GM15510 (cell line): ENCODE data around the gene AIF1L.

Experiments used
- POLR2A ChIP-seq: IDR thresholded peaks from 3 replicates; pipeline ENCODE4 v1.6.1; 2011; ENCODE audit warnings: borderline replicate concordance; ENCODE audit not compliant: insufficient read length; ENCODE audit errors: extremely low read depth

AIF1L gene

GRCh38 chr9:131149688-131150053 is 53.3 kb downstream of the AIF1L start:
- no peak for TF ChIP-seq POLR2A

- no peak for TF ChIP-seq POLR2A
Observed at GRCh38 chr9:131153595-131153994, 57.3 kb downstream of the AIF1L start.

GRCh38 chr9:131160416-131161112 is 64.2 kb downstream of the AIF1L start:
- TF ChIP-seq POLR2A = no peak

GRCh38 chr9:131161585-131161984 is 65.3 kb downstream of the AIF1L start:
- TF ChIP-seq POLR2A = no peak

- TF ChIP-seq POLR2A = no peak
Observed at GRCh38 chr9:131162886-131163285, 66.6 kb downstream of the AIF1L start.

GRCh38 chr9:131165523-131165922 is 69.2 kb downstream of the AIF1L start:
- no peak for TF ChIP-seq POLR2A

- TF ChIP-seq POLR2A = no peak
Observed at GRCh38 chr9:131167146-131167692, 70.9 kb downstream of the AIF1L start.

GRCh38 chr9:131167936-131168335 is 71.6 kb downstream of the AIF1L start:
- no peak for TF ChIP-seq POLR2A

GRCh38 chr9:131169563-131170240 is 73.4 kb downstream of the AIF1L start:
- TF ChIP-seq POLR2A = no peak
